ENCODE results near the gene SPEM1. TPM values are rescaled to one million over a fixed set of nuclear protein-coding genes. Genes with fewer than 3 reads are reported as not detected.

Gene SPEM1
- total RNA-seq, 1 donor from 2014 or later: not detected

DNA sequence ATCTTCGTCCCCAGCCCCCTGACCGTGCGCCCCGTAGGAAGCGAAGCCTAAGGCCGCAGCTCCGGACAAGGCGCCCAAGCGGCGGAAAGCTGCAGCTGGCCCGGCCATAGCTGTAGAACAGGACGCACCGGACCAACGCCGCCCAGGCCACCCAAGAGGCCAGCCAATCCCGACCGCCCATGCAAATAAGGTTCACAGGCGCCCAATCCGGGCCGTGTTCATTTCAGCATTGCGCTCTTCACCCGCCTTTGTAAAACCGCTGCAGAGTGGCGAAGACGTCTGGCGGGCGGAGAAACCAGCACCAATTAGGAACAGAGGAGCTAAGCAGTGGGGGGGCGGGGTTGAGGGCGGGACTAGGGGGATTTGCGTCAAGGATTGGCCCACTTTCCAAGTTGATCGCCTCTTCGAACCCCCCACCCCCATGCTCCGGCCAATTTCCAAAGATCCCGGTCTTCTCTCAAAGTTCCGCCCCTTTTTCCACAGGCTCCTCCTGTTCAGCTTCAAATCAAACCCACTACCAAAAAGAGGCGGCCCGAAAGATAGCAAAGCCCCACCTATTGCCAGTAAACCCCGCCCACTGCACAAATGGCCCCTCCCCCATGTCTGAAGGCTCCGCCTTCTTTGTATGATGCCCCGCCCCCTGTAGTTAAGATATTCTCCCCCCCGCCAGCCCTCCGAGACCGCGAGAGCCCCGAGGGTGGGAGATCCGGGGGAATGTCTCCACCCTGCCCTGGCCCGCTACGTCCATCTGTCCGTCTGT, 16.0 kb upstream of the SPEM1 start, which contains the start of gene TMEM256:
TSS of gene TMEM256 (minus strand) at position 121 of the 760 bp plus-strand sequence. CDS start at position 108, 13 bp downstream.
- DNase-seq (ENCODE audit: low read depth): peak; percentile 96
- TF ChIP-seq, protein P1, sequence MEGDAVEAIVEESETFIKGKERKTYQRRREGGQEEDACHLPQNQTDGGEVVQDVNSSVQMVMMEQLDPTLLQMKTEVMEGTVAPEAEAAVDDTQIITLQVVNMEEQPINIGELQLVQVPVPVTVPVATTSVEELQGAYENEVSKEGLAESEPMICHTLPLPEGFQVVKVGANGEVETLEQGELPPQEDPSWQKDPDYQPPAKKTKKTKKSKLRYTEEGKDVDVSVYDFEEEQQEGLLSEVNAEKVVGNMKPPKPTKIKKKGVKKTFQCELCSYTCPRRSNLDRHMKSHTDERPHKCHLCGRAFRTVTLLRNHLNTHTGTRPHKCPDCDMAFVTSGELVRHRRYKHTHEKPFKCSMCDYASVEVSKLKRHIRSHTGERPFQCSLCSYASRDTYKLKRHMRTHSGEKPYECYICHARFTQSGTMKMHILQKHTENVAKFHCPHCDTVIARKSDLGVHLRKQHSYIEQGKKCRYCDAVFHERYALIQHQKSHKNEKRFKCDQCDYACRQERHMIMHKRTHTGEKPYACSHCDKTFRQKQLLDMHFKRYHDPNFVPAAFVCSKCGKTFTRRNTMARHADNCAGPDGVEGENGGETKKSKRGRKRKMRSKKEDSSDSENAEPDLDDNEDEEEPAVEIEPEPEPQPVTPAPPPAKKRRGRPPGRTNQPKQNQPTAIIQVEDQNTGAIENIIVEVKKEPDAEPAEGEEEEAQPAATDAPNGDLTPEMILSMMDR (IDR thresholded peaks at IDR 0.05; ENCODE audit: insufficient read depth, low read length, severe bottlenecking): no peak
- Histone ChIP-seq H3K36me3 (ENCODE audit: control insufficient read depth, insufficient read depth, low read length) (no peaks in the 10 kb centered on the region), H3K4me3 (ENCODE audit: low read depth, low read length) (peak within 1 kb of the TSS; percentile 74), H3K27me3 (ENCODE audit: control insufficient read depth, insufficient read depth, low read length) (no peaks in the 10 kb centered on the region)
- peak; percentile 47 for FAIRE-seq

DNA sequence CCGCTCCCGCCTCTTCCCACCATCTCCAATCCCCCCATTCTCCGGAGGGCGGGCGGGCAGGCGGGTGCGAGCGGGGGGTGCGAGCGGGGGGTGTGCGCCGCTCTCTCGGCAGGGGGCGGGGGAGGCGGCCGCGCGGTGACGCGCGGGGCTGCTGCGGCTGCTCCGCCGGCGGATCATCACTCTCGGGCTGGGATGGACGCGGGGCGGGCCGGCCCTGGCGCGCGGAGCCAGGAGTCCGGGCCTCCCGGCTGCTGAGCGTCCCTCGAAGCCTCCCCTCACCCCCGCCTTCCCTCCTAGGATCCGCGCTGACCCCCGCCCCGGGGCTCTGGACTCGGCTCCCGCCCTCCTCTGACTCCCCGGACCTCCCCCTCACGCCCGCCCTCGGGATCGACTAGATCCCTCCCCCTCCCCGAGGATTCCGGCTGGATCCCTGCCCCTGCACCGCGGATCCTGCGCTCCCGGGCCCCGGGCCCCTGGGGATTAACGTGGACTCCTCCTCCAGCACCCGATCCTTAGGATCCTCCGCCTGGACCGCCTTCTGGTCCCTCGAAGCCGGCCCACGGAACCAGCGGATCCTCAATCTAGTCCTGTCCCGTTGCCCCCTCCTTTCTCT, 15.3 kb upstream of the SPEM1 start:
- no peak for DNase-seq (ENCODE audit: low read depth)
- Histone ChIP-seq H3K36me3 (ENCODE audit: control insufficient read depth, insufficient read depth, low read length) (no peaks in the 10 kb centered on the region), H3K27me3 (ENCODE audit: control insufficient read depth, insufficient read depth, low read length) (no peaks in the 10 kb centered on the region), H3K4me3 (ENCODE audit: low read depth, low read length) (peak overlapping the region; percentile 74)
- no peak for FAIRE-seq
- TF ChIP-seq, protein P1 (IDR thresholded peaks at IDR 0.05; ENCODE audit: insufficient read depth, low read length, severe bottlenecking): no peak

DNA sequence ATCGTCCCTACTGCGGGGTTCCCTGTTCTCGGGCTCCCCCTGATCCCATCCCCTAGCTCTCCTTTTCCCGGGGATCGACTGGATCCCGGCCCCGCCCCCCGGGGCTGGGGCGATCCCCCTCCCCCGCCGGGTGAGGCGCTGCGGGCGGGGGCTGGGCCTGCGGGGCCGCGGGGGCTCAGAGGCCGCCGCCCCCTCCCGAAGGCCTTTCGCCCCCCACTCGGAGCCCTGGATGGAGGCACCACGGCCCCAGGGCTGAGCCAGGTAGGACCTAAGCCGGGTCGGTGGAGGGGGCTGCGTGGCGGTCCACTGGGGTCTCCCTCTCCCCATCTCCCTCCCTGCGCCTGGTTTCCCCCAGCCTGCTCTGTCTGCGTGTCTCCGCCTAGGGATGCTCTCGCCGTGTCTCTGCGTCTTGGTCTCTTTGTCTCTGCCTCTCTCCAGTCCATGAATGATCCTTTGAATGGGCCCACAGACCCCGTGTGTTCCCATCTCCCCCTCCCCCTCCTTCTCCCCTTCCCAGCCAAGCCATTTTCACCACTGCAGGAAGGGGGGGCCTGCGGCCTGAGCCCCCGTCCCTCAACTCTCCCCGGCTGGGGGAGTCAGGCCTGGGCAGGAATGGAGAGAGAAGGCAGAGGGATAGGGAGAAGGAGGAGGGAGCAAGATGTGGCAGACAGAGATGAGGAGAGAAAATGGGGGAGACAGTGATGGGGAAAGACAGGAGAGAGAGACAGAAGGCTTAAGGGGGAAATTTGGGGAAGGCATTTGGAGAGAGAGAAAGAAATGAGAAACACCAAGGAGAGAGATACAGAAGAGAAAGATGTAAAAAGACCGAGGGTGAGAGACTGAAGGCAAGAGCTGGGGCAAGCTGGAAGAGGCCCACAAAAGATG, 14.5 kb upstream of the SPEM1 start:
- no peaks in the 10 kb centered on the region for H3K27me3 ChIP-seq (ENCODE audit: control insufficient read depth, insufficient read depth, low read length)
- FAIRE-seq (no peak), DNase-seq (ENCODE audit: low read depth) (no peak)
- peak overlapping the region; percentile 74 for H3K4me3 ChIP-seq (ENCODE audit: low read depth, low read length)
- H3K36me3 ChIP-seq (ENCODE audit: control insufficient read depth, insufficient read depth, low read length): no peaks in the 10 kb centered on the region
- TF ChIP-seq, protein P1 (IDR thresholded peaks at IDR 0.05; ENCODE audit: insufficient read depth, low read length, severe bottlenecking): no peak

DNA sequence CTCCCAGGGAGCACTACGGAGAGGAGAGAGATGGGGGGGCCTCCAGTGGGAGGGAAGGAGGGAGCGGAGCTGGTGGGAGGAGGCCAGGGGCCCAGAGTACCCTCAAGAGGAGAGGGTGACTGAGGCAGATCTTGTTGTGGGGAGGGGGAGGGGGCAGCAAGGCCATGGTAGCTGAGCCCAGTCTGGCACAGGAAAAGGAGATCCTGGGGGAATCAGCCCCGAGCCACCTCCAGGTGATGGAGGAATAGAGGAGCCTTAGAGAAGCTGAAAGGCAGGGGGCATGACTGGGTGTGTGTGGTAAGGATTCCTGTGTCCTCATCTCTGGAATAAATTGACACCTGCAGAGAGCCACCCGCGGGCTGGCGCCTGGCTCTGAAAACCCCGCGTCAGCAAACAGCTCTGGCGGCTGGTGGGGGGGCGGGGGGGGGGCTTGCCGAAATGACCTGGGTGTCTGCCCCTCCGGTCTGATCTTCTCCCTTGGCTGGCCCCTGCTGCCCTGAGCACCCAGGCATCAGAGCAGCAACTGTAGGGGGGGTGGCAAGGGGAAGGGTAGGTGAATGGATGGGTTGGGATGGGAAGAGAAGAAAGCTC, 13.8 kb upstream of the SPEM1 start:
- TF ChIP-seq, protein P1 (IDR thresholded peaks at IDR 0.05; ENCODE audit: insufficient read depth, low read length, severe bottlenecking): no peak
- H3K27me3 ChIP-seq (ENCODE audit: control insufficient read depth, insufficient read depth, low read length): no peaks in the 10 kb centered on the region
- H3K4me3 ChIP-seq (ENCODE audit: low read depth, low read length): no peak overlapping the region
- H3K36me3 ChIP-seq (ENCODE audit: control insufficient read depth, insufficient read depth, low read length): no peaks in the 10 kb centered on the region
- no peak for FAIRE-seq
- no peak for DNase-seq (ENCODE audit: low read depth)

DNA sequence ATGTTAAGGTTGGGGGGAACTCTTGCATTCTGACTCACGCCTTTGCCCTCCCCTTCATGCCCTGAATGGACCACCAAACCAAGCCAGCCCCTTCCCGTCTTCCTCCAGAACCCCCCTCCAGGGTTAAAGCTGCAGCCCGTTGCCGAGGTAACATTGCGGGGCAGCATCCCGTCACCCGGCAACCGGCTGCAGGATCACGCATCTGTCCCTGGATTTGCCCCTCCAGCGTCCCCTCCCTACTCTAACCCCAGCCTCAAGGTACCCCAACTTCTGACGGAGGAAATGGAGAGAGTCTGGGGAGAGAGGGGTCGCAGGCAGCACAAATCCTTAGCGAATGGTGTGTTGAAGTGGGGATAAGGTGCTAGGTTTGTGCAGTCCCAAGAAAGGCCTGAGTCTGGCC, 13.0 kb upstream of the SPEM1 start:
- H3K27me3 ChIP-seq (ENCODE audit: control insufficient read depth, insufficient read depth, low read length): no peaks in the 10 kb centered on the region
- FAIRE-seq: no peak
- TF ChIP-seq, protein P1 (IDR thresholded peaks at IDR 0.05; ENCODE audit: insufficient read depth, low read length, severe bottlenecking): no peak
- no peak for DNase-seq (ENCODE audit: low read depth)
- H3K36me3 ChIP-seq (ENCODE audit: control insufficient read depth, insufficient read depth, low read length): no peaks in the 10 kb centered on the region
- H3K4me3 ChIP-seq (ENCODE audit: low read depth, low read length): no peak overlapping the region

Data from bronchial epithelial cell (primary cell).